OCI-LY1 (cell line): ENCODE data around the gene PDCD10.

ENCODE experiments used
- H2AFZ ChIP-seq: fragments of 200-600 bp; sonication (generic), shearing (Covaris generic); 2 replicates; pipeline ENCODE4 v1.6.0; 2014; ENCODE audit warnings: antibody characterized with exemption, mild to moderate bottlenecking, low read length
- H3F3A ChIP-seq: fragments of 200-600 bp; sonication (generic), shearing (Covaris generic); 2 replicates; pipeline ENCODE4 v1.6.0; 2014; ENCODE audit warnings: mild to moderate bottlenecking, antibody characterized with exemption, low read length, moderate library complexity; ENCODE audit not compliant: insufficient read depth
- H3K27ac ChIP-seq: fragments of 200-600 bp; sonication (generic); 2 replicates; pipeline ENCODE4 v1.5.1; 2014; ENCODE audit warnings: low read length, mixed run types, mild to moderate bottlenecking, low read depth; ENCODE audit not compliant: poor library complexity, severe bottlenecking
- H3K27me3 ChIP-seq: fragments of 200-600 bp; sonication (generic); 2 replicates; pipeline ENCODE4 v1.6.0; 2014; ENCODE audit warnings: antibody characterized with exemption, mild to moderate bottlenecking, low read length, moderate library complexity; ENCODE audit not compliant: insufficient read depth
- H3K36me3 ChIP-seq: fragments of 200-600 bp; sonication (generic); 2 replicates; pipeline ENCODE4 v1.6.1; 2014; ENCODE audit warnings: mild to moderate bottlenecking, antibody characterized with exemption, low read length, moderate library complexity, mixed read lengths; ENCODE audit not compliant: insufficient read depth
- H3K4me1 ChIP-seq: fragments of 200-600 bp; sonication (generic); 2 replicates; pipeline ENCODE4 v1.5.1; 2014; ENCODE audit warnings: mild to moderate bottlenecking, low read length, moderate library complexity; ENCODE audit not compliant: insufficient read depth, severe bottlenecking
- H3K4me2 ChIP-seq: fragments of 200-600 bp; sonication (generic), shearing (Covaris generic); 2 replicates; pipeline ENCODE4 v1.6.1; 2014; ENCODE audit warnings: low read length
- H3K4me3 ChIP-seq: fragments of 200-600 bp; sonication (generic); 2 replicates; pipeline ENCODE4 v1.5.1; 2014; ENCODE audit warnings: low read length, low read depth, mild to moderate bottlenecking, mixed read lengths; ENCODE audit not compliant: poor library complexity, severe bottlenecking
- H3K79me2 ChIP-seq: fragments of 200-600 bp; shearing (Covaris generic); 2 replicates; pipeline ENCODE4 v1.6.1; 2016; ENCODE audit warnings: mixed run types, low read length, mixed read lengths; ENCODE audit not compliant: insufficient read depth
- H3K9ac ChIP-seq: fragments of 200-600 bp; sonication (generic), shearing (Covaris generic); 2 replicates; pipeline ENCODE4 v1.6.1; 2014; ENCODE audit warnings: mild to moderate bottlenecking, low read length, mixed read lengths
- H3K9me2 ChIP-seq: fragments of 200-600 bp; sonication (generic), shearing (Covaris generic); 2 replicates; pipeline ENCODE4 v1.6.1; 2014; ENCODE audit warnings: low read depth, mild to moderate bottlenecking, low read length, mixed read lengths
- H3K9me3 ChIP-seq: fragments of 200-600 bp; shearing (Covaris generic); 2 replicates; pipeline ENCODE4 v1.6.1; 2014; ENCODE audit warnings: low read length, mixed read lengths
- H4K20me1 ChIP-seq: fragments of 200-600 bp; sonication (generic), shearing (Covaris generic); 2 replicates; pipeline ENCODE4 v1.6.0; 2016; ENCODE audit warnings: mild to moderate bottlenecking, low read length; ENCODE audit not compliant: insufficient read depth
- CTCF ChIP-seq: fragments of 200-600 bp; sonication (generic), shearing (Covaris generic); IDR thresholded peaks from 2 replicates; pipeline ENCODE4 v1.5.1; 2017; ENCODE audit warnings: mild to moderate bottlenecking, antibody characterized with exemption, low read length, moderate library complexity, mixed read lengths
- EZH2 ChIP-seq: fragments of 200-600 bp; sonication (generic), shearing (Covaris generic); IDR thresholded peaks from 2 replicates; pipeline ENCODE4 v1.8.0; 2017; ENCODE audit warnings: borderline replicate concordance, mixed run types, mild to moderate bottlenecking, antibody characterized with exemption, low read length, moderate library complexity, mixed read lengths

Gene PDCD10

GRCh38 chr3:167705840-167706239 is 28.9 kb downstream of the PDCD10 start:
- Histone ChIP-seq H2AFZ (no peak overlapping the region), H3K79me2 (no peaks in the 10 kb centered on the region), H3K27ac (no peak overlapping the region), H3K9me2 (no peaks in the 10 kb centered on the region), H3K9ac (no peak overlapping the region), H3K36me3 (peaks cover 80% of the 10 kb centered on the region), H4K20me1 (no peaks in the 10 kb centered on the region), H3K9me3 (no peaks in the 10 kb centered on the region), H3K27me3 (no peaks in the 10 kb centered on the region), H3K4me2 (no peak overlapping the region), H3F3A (no peaks in the 10 kb centered on the region), H3K4me3 (no peak overlapping the region), H3K4me1 (no peaks in the 10 kb centered on the region)
- TF ChIP-seq CTCF (no peak), EZH2 (no peak)

- H3K9me3 ChIP-seq: no peaks in the 10 kb centered on the region
- H3K36me3 ChIP-seq: peaks cover 76% of the 10 kb centered on the region
- no peak overlapping the region for H3K9ac ChIP-seq
- no peak overlapping the region for H3K27ac ChIP-seq
- H3K4me1 ChIP-seq: no peaks in the 10 kb centered on the region
- H3K4me3 ChIP-seq: no peak overlapping the region
- no peaks in the 10 kb centered on the region for H3F3A ChIP-seq
- no peaks in the 10 kb centered on the region for H3K27me3 ChIP-seq
- H4K20me1 ChIP-seq: no peaks in the 10 kb centered on the region
- H3K4me2 ChIP-seq: no peak overlapping the region
- no peak overlapping the region for H2AFZ ChIP-seq
- TF ChIP-seq CTCF (no peak), EZH2 (no peak)
- H3K79me2 ChIP-seq: no peaks in the 10 kb centered on the region
- H3K9me2 ChIP-seq: no peaks in the 10 kb centered on the region
Measured at GRCh38 chr3:167700926-167701325, 33.8 kb downstream of the PDCD10 start.

GRCh38 chr3:167700046-167700445 is 34.6 kb downstream of the PDCD10 start:
- Histone ChIP-seq H3K4me1 (no peaks in the 10 kb centered on the region), H3K36me3 (peaks cover 82% of the 10 kb centered on the region), H3F3A (no peaks in the 10 kb centered on the region), H4K20me1 (no peaks in the 10 kb centered on the region), H3K27ac (no peak overlapping the region), H3K27me3 (no peaks in the 10 kb centered on the region), H3K79me2 (no peaks in the 10 kb centered on the region), H3K9me2 (no peaks in the 10 kb centered on the region), H2AFZ (no peak overlapping the region), H3K9me3 (no peaks in the 10 kb centered on the region), H3K4me3 (no peak overlapping the region), H3K4me2 (no peak overlapping the region), H3K9ac (no peak overlapping the region)
- TF ChIP-seq EZH2 (no peak), CTCF (no peak)
